Measurements from ENCODE around the gene ZFPM1. TPM values are rescaled to one million over a fixed set of nuclear protein-coding genes. Genes with fewer than 3 reads are reported as not detected.

The ZFPM1 gene
- total RNA-seq, 2 experiments from 2014 or later, result 15.0 to 18.0 TPM

DNA sequence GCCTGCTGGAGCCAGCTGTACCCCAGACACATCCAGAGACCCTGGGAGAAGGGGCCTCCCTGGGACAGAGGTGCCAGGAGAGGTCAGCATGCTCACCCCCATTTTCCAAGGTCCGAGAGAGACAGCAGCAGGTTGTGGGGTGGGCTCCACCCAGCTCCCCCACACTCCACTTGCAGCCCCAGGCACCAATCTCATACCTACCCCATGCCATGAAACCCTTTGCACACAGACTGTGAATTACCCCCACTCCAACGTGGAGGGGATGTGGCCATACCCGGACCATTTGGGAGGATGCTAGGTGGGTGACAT is 34.0 kb downstream of the ZFPM1 start:
- Mint-ChIP-seq H3K27ac (no peak overlapping the region), H3K4me3 (no peak overlapping the region), H3K27me3 (no peaks in the 10 kb centered on the region), H3K4me1 (ENCODE audit: low read depth) (no peaks in the 10 kb centered on the region), H3K36me3 (ENCODE audit: low read depth) (no peaks in the 10 kb centered on the region), H3K9me3 (no peaks in the 10 kb centered on the region)
- DNase-seq (no peak), ATAC-seq (no peak)
- ChIA-PET POLR2A (no interaction called here), CTCF (no interaction called here)
- intact Hi-C loops (cut with micrococcal nuclease), result no loop called here
- TF ChIP-seq CTCF (IDR thresholded peaks at IDR 0.05), result no peak

DNA sequence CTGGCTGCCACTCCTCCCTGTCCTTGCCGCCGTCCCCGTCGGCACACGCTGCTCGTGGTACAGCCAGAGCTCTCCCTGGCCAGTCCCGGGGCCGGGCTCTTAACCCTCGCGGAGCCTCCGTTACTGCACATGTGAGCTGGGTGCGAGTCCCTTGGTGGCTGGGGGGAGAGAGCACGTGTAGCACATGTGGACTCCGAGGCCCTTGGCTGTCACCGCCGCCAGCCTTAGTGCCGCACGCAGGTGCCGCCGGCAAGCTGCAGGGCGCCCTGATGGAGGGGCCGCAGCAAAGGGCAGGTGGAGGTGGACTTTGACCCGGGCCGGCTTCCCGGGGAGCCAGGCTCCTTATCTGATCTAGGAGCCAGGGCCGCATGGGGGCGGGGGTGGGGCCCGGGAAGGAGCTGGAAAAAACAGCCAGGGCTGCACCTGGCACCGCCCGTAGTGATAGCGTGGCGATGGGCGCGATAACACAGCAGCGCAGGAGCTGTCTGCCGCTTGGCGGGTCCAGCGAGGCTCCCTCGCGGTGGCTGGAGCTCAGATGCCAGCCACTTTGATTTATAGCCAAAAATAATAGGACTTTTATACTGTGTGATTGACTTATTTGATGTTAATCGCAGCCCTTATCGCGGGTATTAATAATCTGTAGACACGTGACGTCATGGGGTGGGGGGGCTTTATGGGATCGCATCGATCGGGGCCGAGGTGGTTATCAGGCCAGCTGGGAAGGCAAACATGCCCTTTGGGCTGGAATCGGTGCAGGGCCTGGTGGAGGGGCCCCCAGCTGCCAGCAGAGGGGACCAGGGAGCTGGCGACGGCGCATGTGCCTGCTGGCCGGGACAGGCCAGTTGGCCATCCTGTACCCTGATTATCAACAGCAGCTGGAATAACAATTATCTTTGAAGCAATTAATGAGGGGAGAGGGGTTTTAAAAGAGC is 35.1 kb downstream of the ZFPM1 start:
- intact Hi-C loops (cut with micrococcal nuclease), result no loop called here
- no peak for TF ChIP-seq CTCF (IDR thresholded peaks at IDR 0.05)
- ChIA-PET CTCF (interaction anchor here (1.2 kb wide), 1 partner anchor 16 kb away, joined by 4 read pairs; no protein-coding TSS in a partner anchor), POLR2A (interaction anchor here (0.5 to 1.4 kb wide), 3 partner anchors 10 to 11 kb away, joined by 3 to 6 read pairs (median 4); no protein-coding TSS in a partner anchor)
- no peaks in the 10 kb centered on the region for H3K27me3 Mint-ChIP-seq
- no peak overlapping the region for H3K4me3 Mint-ChIP-seq
- no peaks in the 10 kb centered on the region for H3K36me3 Mint-ChIP-seq (ENCODE audit: low read depth)
- no peak overlapping the region for H3K27ac Mint-ChIP-seq
- no peaks in the 10 kb centered on the region for H3K4me1 Mint-ChIP-seq (ENCODE audit: low read depth)
- no peaks in the 10 kb centered on the region for H3K9me3 Mint-ChIP-seq
- no peak for ATAC-seq
- no peak for DNase-seq

DNA sequence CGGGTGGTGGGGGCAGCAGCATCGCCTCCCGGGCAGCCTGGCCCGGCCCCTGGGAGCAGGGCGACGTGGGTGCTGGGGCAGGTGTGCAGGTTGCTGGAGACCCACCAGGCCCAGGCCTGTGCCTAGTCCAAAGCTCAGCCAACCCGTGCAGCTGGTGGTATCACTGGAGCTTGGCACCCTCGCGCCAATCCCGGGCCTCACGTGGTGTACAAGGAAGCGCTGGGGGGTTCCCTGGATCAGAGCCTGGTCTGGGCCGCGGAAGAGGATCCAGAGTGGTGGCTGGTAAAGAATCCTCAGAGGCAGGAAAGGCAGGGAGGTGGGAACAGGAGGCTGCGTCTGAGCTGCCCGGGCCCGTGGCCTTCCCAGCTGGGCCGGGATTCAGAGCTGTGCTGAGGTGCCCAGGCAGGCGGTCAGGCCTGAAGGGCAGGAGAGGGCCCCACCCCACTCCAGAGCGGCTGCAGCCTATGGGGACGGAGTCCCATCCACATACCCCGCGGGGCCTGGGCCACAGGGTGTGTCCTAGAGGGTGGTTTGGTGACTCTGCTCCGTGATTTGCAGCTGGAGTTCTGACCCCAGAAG is 36.2 kb downstream of the ZFPM1 start:
- DNase-seq, result no peak
- CTCF ChIA-PET, result interaction anchor here (1.4 kb wide), 1 partner anchor 16 kb away, joined by 3 read pairs; no protein-coding TSS in a partner anchor
- POLR2A ChIA-PET, result interaction anchor here (0.5 to 1.4 kb wide), 4 partner anchors 8 to 17 kb away, joined by 3 to 6 read pairs (median 4); no protein-coding TSS in a partner anchor

DNA sequence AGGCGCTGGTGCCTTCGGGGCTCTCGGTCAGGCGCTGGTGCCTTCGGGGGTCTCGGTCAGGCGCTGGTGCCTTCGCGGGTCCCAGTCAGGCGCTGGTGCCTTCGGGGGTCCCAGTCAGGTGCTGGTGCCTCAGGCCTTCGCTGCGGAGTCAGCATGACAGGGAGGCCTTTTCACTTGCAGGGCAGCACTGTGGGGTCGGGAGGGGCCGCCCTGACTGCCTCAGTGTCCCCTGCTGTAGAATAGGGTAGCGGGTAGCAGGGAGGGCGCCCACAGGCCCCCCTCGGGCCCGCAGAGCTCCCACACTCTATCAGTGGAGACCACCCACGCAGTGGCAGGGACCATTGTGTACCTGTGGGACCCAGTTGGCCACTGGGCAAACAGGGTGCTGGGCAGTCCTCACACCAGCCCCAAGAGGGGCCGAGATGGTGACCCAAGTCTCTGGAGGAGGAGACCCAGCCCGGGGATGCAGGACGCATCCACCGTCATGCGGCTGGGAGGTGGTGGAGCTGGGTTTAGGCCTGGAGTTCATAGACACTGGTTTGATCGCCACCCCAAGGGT is 38.0 kb downstream of the ZFPM1 start:
- H3K4me3 Mint-ChIP-seq, result no peak overlapping the region
- H3K27me3 Mint-ChIP-seq, result no peaks in the 10 kb centered on the region
- no peaks in the 10 kb centered on the region for H3K4me1 Mint-ChIP-seq (ENCODE audit: low read depth)
- ChIA-PET POLR2A (no interaction called here), CTCF (interaction anchor here (1.0 kb wide), 1 partner anchor 13 kb away, joined by 3 read pairs; no protein-coding TSS in a partner anchor)
- no peaks in the 10 kb centered on the region for H3K9me3 Mint-ChIP-seq
- ATAC-seq (no peak), DNase-seq (no peak)
- no peaks in the 10 kb centered on the region for H3K36me3 Mint-ChIP-seq (ENCODE audit: low read depth)
- intact Hi-C loops (cut with micrococcal nuclease), result no loop called here
- no peak for TF ChIP-seq CTCF (IDR thresholded peaks at IDR 0.05)
- no peak overlapping the region for H3K27ac Mint-ChIP-seq

More for the DNA sequence above, 36.2 kb downstream of the ZFPM1 start:
- no peak for TF ChIP-seq CTCF (IDR thresholded peaks at IDR 0.05)
- Mint-ChIP-seq H3K27me3 (no peaks in the 10 kb centered on the region), H3K4me3 (no peak overlapping the region), H3K36me3 (ENCODE audit: low read depth) (no peaks in the 10 kb centered on the region), H3K27ac (no peak overlapping the region), H3K9me3 (no peaks in the 10 kb centered on the region), H3K4me1 (ENCODE audit: low read depth) (no peaks in the 10 kb centered on the region)
- ATAC-seq, result no peak
- intact Hi-C loops (cut with micrococcal nuclease), result no loop called here

Measured in activated CD8-positive, alpha-beta T cell treated with anti-CD3 and anti-CD28 coated beads for 36 hours (primary cell).